OCI-LY1 (cell line): ENCODE results near the gene CUL2.

Experiments used
- H2AFZ ChIP-seq: fragments of 200-600 bp; sonication (generic), shearing (Covaris generic); 2 replicates; pipeline ENCODE4 v1.6.0; 2014; ENCODE audit warnings: antibody characterized with exemption, mild to moderate bottlenecking, low read length
- H3F3A ChIP-seq: fragments of 200-600 bp; sonication (generic), shearing (Covaris generic); 2 replicates; pipeline ENCODE4 v1.6.0; 2014; ENCODE audit warnings: mild to moderate bottlenecking, antibody characterized with exemption, low read length, moderate library complexity; ENCODE audit not compliant: insufficient read depth
- H3K27ac ChIP-seq: fragments of 200-600 bp; sonication (generic); 2 replicates; pipeline ENCODE4 v1.5.1; 2014; ENCODE audit warnings: low read length, mixed run types, mild to moderate bottlenecking, low read depth; ENCODE audit not compliant: poor library complexity, severe bottlenecking
- H3K27me3 ChIP-seq: fragments of 200-600 bp; sonication (generic); 2 replicates; pipeline ENCODE4 v1.6.0; 2014; ENCODE audit warnings: antibody characterized with exemption, mild to moderate bottlenecking, low read length, moderate library complexity; ENCODE audit not compliant: insufficient read depth
- H3K36me3 ChIP-seq: fragments of 200-600 bp; sonication (generic); 2 replicates; pipeline ENCODE4 v1.6.1; 2014; ENCODE audit warnings: mild to moderate bottlenecking, antibody characterized with exemption, low read length, moderate library complexity, mixed read lengths; ENCODE audit not compliant: insufficient read depth
- H3K4me1 ChIP-seq: fragments of 200-600 bp; sonication (generic); 2 replicates; pipeline ENCODE4 v1.5.1; 2014; ENCODE audit warnings: mild to moderate bottlenecking, low read length, moderate library complexity; ENCODE audit not compliant: insufficient read depth, severe bottlenecking
- H3K4me2 ChIP-seq: fragments of 200-600 bp; sonication (generic), shearing (Covaris generic); 2 replicates; pipeline ENCODE4 v1.6.1; 2014; ENCODE audit warnings: low read length
- H3K4me3 ChIP-seq: fragments of 200-600 bp; sonication (generic); 2 replicates; pipeline ENCODE4 v1.5.1; 2014; ENCODE audit warnings: low read length, low read depth, mild to moderate bottlenecking, mixed read lengths; ENCODE audit not compliant: poor library complexity, severe bottlenecking
- H3K79me2 ChIP-seq: fragments of 200-600 bp; shearing (Covaris generic); 2 replicates; pipeline ENCODE4 v1.6.1; 2016; ENCODE audit warnings: mixed run types, low read length, mixed read lengths; ENCODE audit not compliant: insufficient read depth
- H3K9ac ChIP-seq: fragments of 200-600 bp; sonication (generic), shearing (Covaris generic); 2 replicates; pipeline ENCODE4 v1.6.1; 2014; ENCODE audit warnings: mild to moderate bottlenecking, low read length, mixed read lengths
- H3K9me2 ChIP-seq: fragments of 200-600 bp; sonication (generic), shearing (Covaris generic); 2 replicates; pipeline ENCODE4 v1.6.1; 2014; ENCODE audit warnings: low read depth, mild to moderate bottlenecking, low read length, mixed read lengths
- H3K9me3 ChIP-seq: fragments of 200-600 bp; shearing (Covaris generic); 2 replicates; pipeline ENCODE4 v1.6.1; 2014; ENCODE audit warnings: low read length, mixed read lengths
- H4K20me1 ChIP-seq: fragments of 200-600 bp; sonication (generic), shearing (Covaris generic); 2 replicates; pipeline ENCODE4 v1.6.0; 2016; ENCODE audit warnings: mild to moderate bottlenecking, low read length; ENCODE audit not compliant: insufficient read depth
- CTCF ChIP-seq: fragments of 200-600 bp; sonication (generic), shearing (Covaris generic); IDR thresholded peaks from 2 replicates; pipeline ENCODE4 v1.5.1; 2017; ENCODE audit warnings: mild to moderate bottlenecking, antibody characterized with exemption, low read length, moderate library complexity, mixed read lengths
- EZH2 ChIP-seq: fragments of 200-600 bp; sonication (generic), shearing (Covaris generic); IDR thresholded peaks from 2 replicates; pipeline ENCODE4 v1.8.0; 2017; ENCODE audit warnings: borderline replicate concordance, mixed run types, mild to moderate bottlenecking, antibody characterized with exemption, low read length, moderate library complexity, mixed read lengths

The CUL2 gene

GRCh38 chr10:35040760-35041501, 49.2 kb downstream of the CUL2 start:
- no peak overlapping the region for H3K4me3 ChIP-seq
- H3F3A ChIP-seq, result no peaks in the 10 kb centered on the region
- no peak overlapping the region for H3K27ac ChIP-seq
- no peaks in the 10 kb centered on the region for H3K79me2 ChIP-seq
- H3K9me3 ChIP-seq, result no peaks in the 10 kb centered on the region
- H4K20me1 ChIP-seq, result no peaks in the 10 kb centered on the region
- no peak overlapping the region for H2AFZ ChIP-seq
- peaks cover 50% of the 10 kb centered on the region for H3K36me3 ChIP-seq
- H3K4me2 ChIP-seq, result no peak overlapping the region
- TF ChIP-seq CTCF, result no peak
- TF ChIP-seq EZH2, result no peak
- no peaks in the 10 kb centered on the region for H3K9me2 ChIP-seq
- H3K27me3 ChIP-seq, result no peaks in the 10 kb centered on the region
- H3K4me1 ChIP-seq, result no peaks in the 10 kb centered on the region
- no peak overlapping the region for H3K9ac ChIP-seq

GRCh38 chr10:35037104-35037503, 53.0 kb downstream of the CUL2 start:
- Histone ChIP-seq H3K36me3 (peaks cover 50% of the 10 kb centered on the region), H4K20me1 (no peaks in the 10 kb centered on the region), H3K27ac (no peak overlapping the region), H3K27me3 (no peaks in the 10 kb centered on the region), H3K4me2 (no peak overlapping the region), H3K79me2 (no peaks in the 10 kb centered on the region), H3K4me1 (no peaks in the 10 kb centered on the region), H3K9me2 (no peaks in the 10 kb centered on the region), H3K9me3 (no peaks in the 10 kb centered on the region), H3K9ac (no peak overlapping the region), H3F3A (no peaks in the 10 kb centered on the region), H2AFZ (no peak overlapping the region), H3K4me3 (no peak overlapping the region)
- no peak for TF ChIP-seq EZH2
- TF ChIP-seq CTCF, result no peak

- no peak overlapping the region for H3K9ac ChIP-seq
- no peaks in the 10 kb centered on the region for H3K79me2 ChIP-seq
- no peaks in the 10 kb centered on the region for H3K9me2 ChIP-seq
- no peaks in the 10 kb centered on the region for H3K27me3 ChIP-seq
- no peaks in the 10 kb centered on the region for H4K20me1 ChIP-seq
- no peak overlapping the region for H3K27ac ChIP-seq
- no peak overlapping the region for H2AFZ ChIP-seq
- H3K4me2 ChIP-seq, result no peak overlapping the region
- H3F3A ChIP-seq, result no peaks in the 10 kb centered on the region
- H3K4me1 ChIP-seq, result no peaks in the 10 kb centered on the region
- H3K36me3 ChIP-seq, result peaks cover 60% of the 10 kb centered on the region
- H3K9me3 ChIP-seq, result no peaks in the 10 kb centered on the region
- H3K4me3 ChIP-seq, result no peak overlapping the region
- no peak for TF ChIP-seq EZH2
- no peak for TF ChIP-seq CTCF
Measured at GRCh38 chr10:35035606-35036005, 54.5 kb downstream of the CUL2 start.
